Pancreas (tissue), 10 donors: Measurements from ENCODE around the gene DENND5B. TPM values are rescaled to one million over a fixed set of nuclear protein-coding genes. Genes with fewer than 3 reads are reported as not detected.

Experiments used
- ATAC-seq, 4 donors: fragments of 200-7000 bp; cut with Tn5 transposase; one replicate each; pipeline versions ENCODE4 v1.8.0 to v1.9.1; 2020; ENCODE audit warnings: mild to moderate bottlenecking in 4 of 4, moderate library complexity in 4 of 4
- DNase-seq, 6 donors: peaks; one replicate each; pipeline ENCODE4 v3.0.0-alpha.2; 2020
- FAIRE-seq: peaks from 2 replicates; lab custom pipeline; 2012; peaks lifted over from hg19 to GRCh38; lab: Jason Lieb, UNC
- H3K27ac ChIP-seq, 4 donors: fragments of 200-600 bp; sonication (generic); 1 replicate in 3 of 4; 2 replicates in 1 of 4; pipeline versions ENCODE4 v1.5.0 to v1.8.0; 2020
- H3K27me3 ChIP-seq, 4 donors: fragments of 200-600 bp; one replicate each; pipeline ENCODE4 v1.8.0; 2021
- H3K36me3 ChIP-seq, 3 donors: fragments of 200-600 bp; sonication (generic) in 1 of 3; one replicate each; pipeline versions ENCODE4 v1.5.0 to v1.8.0; 2020 to 2021
- H3K4me1 ChIP-seq, 3 donors: fragments of 200-600 bp; one replicate each; pipeline ENCODE4 v1.8.0; 2021
- H3K4me3 ChIP-seq, 4 donors: fragments of 200-600 bp; sonication (generic) in 2 of 4; one replicate each; pipeline versions ENCODE4 v1.5.0 to v1.8.0; 2020 to 2021
- H3K9me3 ChIP-seq, 4 donors: fragments of 200-600 bp; one replicate each; pipeline ENCODE4 v1.8.0; 2021
- WGBS, 2 donors: extraction: QIAGEN DNeasy Blood & Tissue Kit; methylation state at CpG; one replicate each; pipeline ENCODE4 v1.1.7; 2013; 5-methylcytosine and 5-hydroxymethylcytosine counted together
- intact Hi-C, 3 donors: fragments of 100-400 bp; cut with DNase I; formaldehyde crosslinking; loops; one replicate each; pipeline versions ENCODE4 v1.11.1 to v1.14.2; 2022
- polyA plus RNA-seq, 2 donors: library from polyadenylated mRNA; stranded (reverse); fragments of 200-250 nt; gene quantifications; one replicate each; pipeline ENCODE4 v1.2.3, GENCODE V29; 2013
- total RNA-seq, 6 donors: library from RNA; stranded (reverse); fragmentation: NEBNext Ultra II Directional in 4 of 6; extraction: Animal tissue kit (Norgen Biotek cat#: 25700) in 4 of 6; gene quantifications; one replicate each; pipeline versions ENCODE4 v1.2.1 to v1.2.4, GENCODE V29; 2021 to 2023
- TF ChIP-seq, protein P1 (sequence below), 4 donors: fragments of 200-600 bp; sonication (generic) in 3 of 4; IDR thresholded peaks; one replicate each; pipeline versions ENCODE4 v1.5.0 to v1.8.0; 2021; ENCODE audit warnings: antibody characterized with exemption in 4 of 4
- donor health status: healthy with polysubstance abuse.
- donor health status: DM: no; HTN: no; CAD: no; lungs with moderate emphysema.
- donor health status: DM: no; HTN: no; CAD: no.
- donor health status: control.
- donor health status: control.
- donor health status: Bipolar disorder and iron deficiency.
- donor health status: DM: yes; HTN: yes; CAD: no.
- donor health status: DM: no; HTN: no; CAD: no.
- donor health status: DM: no; HTN: no; CAD: no.
- donor health status: DM: yes; HTN: yes; CAD: no.

Gene DENND5B
- total and polyA plus RNA-seq, 8 donors, result 2.4 to 11.3 (median 6.9) TPM

DNA sequence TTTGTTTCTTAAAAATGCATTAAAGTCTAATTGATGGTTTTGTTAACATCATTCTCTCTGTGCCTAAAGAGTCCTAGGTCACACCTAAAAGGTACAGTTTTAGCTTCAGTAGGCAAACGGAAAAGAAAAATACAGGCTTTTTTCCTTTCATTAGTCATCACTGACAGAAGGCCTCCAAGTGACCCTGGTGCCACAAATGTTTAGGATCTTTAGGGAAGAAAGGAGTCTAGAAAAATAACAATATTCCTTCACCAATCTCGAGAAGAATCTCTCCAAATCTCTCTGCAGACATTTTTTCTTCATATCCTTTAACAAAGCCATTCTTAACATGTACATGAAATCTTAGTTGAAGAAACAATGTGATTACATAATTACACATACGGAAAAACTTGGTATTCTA lies 2.0 kb downstream of the DENND5B start:
- ATAC-seq, result peak in 2 of 4 donors; percentile 21 to 48
- TF ChIP-seq, protein P1, sequence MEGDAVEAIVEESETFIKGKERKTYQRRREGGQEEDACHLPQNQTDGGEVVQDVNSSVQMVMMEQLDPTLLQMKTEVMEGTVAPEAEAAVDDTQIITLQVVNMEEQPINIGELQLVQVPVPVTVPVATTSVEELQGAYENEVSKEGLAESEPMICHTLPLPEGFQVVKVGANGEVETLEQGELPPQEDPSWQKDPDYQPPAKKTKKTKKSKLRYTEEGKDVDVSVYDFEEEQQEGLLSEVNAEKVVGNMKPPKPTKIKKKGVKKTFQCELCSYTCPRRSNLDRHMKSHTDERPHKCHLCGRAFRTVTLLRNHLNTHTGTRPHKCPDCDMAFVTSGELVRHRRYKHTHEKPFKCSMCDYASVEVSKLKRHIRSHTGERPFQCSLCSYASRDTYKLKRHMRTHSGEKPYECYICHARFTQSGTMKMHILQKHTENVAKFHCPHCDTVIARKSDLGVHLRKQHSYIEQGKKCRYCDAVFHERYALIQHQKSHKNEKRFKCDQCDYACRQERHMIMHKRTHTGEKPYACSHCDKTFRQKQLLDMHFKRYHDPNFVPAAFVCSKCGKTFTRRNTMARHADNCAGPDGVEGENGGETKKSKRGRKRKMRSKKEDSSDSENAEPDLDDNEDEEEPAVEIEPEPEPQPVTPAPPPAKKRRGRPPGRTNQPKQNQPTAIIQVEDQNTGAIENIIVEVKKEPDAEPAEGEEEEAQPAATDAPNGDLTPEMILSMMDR (IDR thresholded peaks at IDR 0.05), result no peak
- no peaks in the 10 kb centered on the region for H3K27me3 ChIP-seq
- intact Hi-C loops, result loop anchor here in 1 of 3 donors (10.0 kb wide), 1 partner anchor 64 kb away; no protein-coding TSS in a partner anchor
- peak overlapping the region in 3 of 4 donors; percentile 96 to 99 (median 97) for H3K4me3 ChIP-seq
- 11 to 14% methylated on average over 3 of the region's 3 CpGs for WGBS, 2 donors
- H3K4me1 ChIP-seq, result peaks cover 0 to 12% (median 7%) of the 10 kb centered on the region in 3 donors
- peak overlapping the region in 2 of 4 donors; percentile 97 for H3K27ac ChIP-seq
- H3K36me3 ChIP-seq, result no peaks in the 10 kb centered on the region
- no peaks in the 10 kb centered on the region for H3K9me3 ChIP-seq
- no peak for FAIRE-seq
- no peak for DNase-seq

DNA sequence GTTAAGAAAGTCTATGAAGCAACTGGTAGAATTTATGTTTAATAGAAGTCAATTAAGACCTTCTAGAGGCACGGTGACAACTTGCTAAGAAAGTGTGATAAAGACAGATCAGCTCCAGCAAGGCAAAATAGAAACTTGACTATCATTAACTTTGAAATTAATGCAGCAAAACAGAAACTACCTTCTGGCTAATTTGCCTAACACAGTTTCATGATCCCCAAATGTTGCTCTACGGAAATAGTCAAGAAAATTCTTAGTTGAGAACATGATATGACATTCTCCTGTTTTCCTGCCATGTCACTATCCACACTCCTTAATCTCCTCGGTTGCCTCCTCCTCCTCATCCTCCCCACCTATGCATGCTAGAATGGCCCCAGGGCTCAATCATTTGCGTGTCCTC lies 4.2 kb downstream of the DENND5B start:
- Histone ChIP-seq H3K4me3 (no peak overlapping the region), H3K36me3 (no peaks in the 10 kb centered on the region), H3K4me1 (peaks cover 0 to 12% (median 7%) of the 10 kb centered on the region in 3 donors), H3K27ac (no peak overlapping the region), H3K27me3 (no peaks in the 10 kb centered on the region), H3K9me3 (no peaks in the 10 kb centered on the region)
- ATAC-seq (no peak), FAIRE-seq (no peak), DNase-seq (no peak)
- TF ChIP-seq, protein P1 (IDR thresholded peaks at IDR 0.05), result no peak
- intact Hi-C loops, result loop anchor here in 1 of 3 donors (10.0 kb wide), 1 partner anchor 62 kb away; no protein-coding TSS in a partner anchor
- 86 to 88% methylated on average over 4 of the region's 4 CpGs for WGBS, 2 donors

- Histone ChIP-seq H3K4me1 (peaks cover 0 to 12% (median 7%) of the 10 kb centered on the region in 3 donors), H3K4me3 (no peak overlapping the region), H3K9me3 (no peaks in the 10 kb centered on the region), H3K27me3 (no peaks in the 10 kb centered on the region), H3K36me3 (no peaks in the 10 kb centered on the region), H3K27ac (no peak overlapping the region)
- ATAC-seq (no peak), DNase-seq (no peak), FAIRE-seq (no peak)
- 29 to 39% methylated on average over 2 of the region's 2 CpGs for WGBS, 2 donors
- intact Hi-C loops, result loop anchor here in 1 of 3 donors (10.0 kb wide), 1 partner anchor 61 kb away; no protein-coding TSS in a partner anchor
- TF ChIP-seq, protein P1 (IDR thresholded peaks at IDR 0.05), result no peak
These were observed 5.0 kb downstream of the DENND5B start for GRCh38 chr12:31585895-31586294.

DNA sequence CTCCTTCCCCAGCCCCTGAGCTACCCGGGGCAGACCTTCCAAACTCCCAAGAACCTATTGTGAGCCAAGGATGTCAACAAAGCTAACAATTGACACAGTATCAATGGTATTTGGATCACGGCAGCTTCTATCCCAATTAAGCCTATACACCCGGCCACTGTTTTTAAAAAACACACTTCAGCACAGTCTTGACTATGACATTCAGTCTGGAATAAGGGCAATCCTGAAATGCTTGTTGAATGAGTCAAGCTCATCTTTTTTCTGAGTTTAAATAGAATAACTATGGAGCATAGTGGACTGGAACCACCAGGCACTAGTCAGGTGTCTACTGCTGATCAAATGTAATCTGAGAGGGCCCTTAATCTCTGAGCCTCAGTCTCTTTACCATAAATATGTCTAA lies 5.7 kb downstream of the DENND5B start:
- Histone ChIP-seq H3K36me3 (no peaks in the 10 kb centered on the region), H3K4me1 (peaks cover 0 to 12% (median 7%) of the 10 kb centered on the region in 3 donors), H3K4me3 (no peak overlapping the region), H3K27me3 (no peaks in the 10 kb centered on the region), H3K27ac (no peak overlapping the region), H3K9me3 (no peaks in the 10 kb centered on the region)
- intact Hi-C loops, result loop anchor here in 1 of 3 donors (10.0 kb wide), 1 partner anchor 60 kb away; no protein-coding TSS in a partner anchor
- DNase-seq, result no peak
- TF ChIP-seq, protein P1 (IDR thresholded peaks at IDR 0.05), result no peak
- no peak for FAIRE-seq
- no peak for ATAC-seq
- WGBS, 2 donors, result 76 to 83% methylated on average over 3 of the region's 3 CpGs

DNA sequence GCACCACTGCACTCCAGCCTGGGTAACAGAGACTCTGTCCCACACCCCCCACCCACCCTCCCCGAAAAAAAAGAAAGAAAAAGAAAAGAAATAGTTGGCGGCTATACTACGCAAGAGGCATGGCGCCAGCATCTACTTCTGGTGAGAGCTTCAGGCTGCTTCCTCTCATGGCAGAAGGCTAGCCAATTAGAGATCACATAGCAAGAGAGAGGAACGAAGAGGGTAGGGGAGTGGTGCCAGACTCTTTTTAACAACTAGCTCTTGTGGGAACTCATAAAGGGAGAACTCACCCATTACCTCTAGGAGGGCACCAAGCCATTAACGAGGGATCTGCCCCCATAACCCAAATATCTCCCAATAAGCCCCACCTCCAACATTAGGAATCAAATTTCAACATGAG lies 6.2 kb downstream of the DENND5B start:
- H3K27ac ChIP-seq, result no peak overlapping the region
- no peak for FAIRE-seq
- H3K4me3 ChIP-seq, result no peak overlapping the region
- H3K9me3 ChIP-seq, result no peaks in the 10 kb centered on the region
- no peaks in the 10 kb centered on the region for H3K27me3 ChIP-seq
- ATAC-seq, result no peak
- DNase-seq, result no peak
- intact Hi-C loops, result loop anchor here in 1 of 3 donors (10.0 kb wide), 1 partner anchor 60 kb away; no protein-coding TSS in a partner anchor
- TF ChIP-seq, protein P1 (IDR thresholded peaks at IDR 0.05), result no peak
- 84 to 85% methylated on average over 6 of the region's 6 CpGs for WGBS, 2 donors
- H3K36me3 ChIP-seq, result no peaks in the 10 kb centered on the region
- peaks cover 0 to 12% (median 7%) of the 10 kb centered on the region in 3 donors for H3K4me1 ChIP-seq
